ENCODE results near the gene AAGAB. TPM values are rescaled to one million over a fixed set of nuclear protein-coding genes. Genes with fewer than 3 reads are reported as not detected.

AAGAB gene
- total RNA-seq, 2 experiments from 2014 or later, result 14.2 to 15.6 TPM

GRCh38 chr15:67166280-67167009, 88.0 kb downstream of the AAGAB start:
- H3K4me1 ChIP-seq (ENCODE audit: insufficient read depth, low read length), result peaks cover 11% of the 10 kb centered on the region
- DNase-seq (no peak), ATAC-seq (ENCODE audit: poor library complexity) (no peak)
- TF ChIP-seq, protein P1, sequence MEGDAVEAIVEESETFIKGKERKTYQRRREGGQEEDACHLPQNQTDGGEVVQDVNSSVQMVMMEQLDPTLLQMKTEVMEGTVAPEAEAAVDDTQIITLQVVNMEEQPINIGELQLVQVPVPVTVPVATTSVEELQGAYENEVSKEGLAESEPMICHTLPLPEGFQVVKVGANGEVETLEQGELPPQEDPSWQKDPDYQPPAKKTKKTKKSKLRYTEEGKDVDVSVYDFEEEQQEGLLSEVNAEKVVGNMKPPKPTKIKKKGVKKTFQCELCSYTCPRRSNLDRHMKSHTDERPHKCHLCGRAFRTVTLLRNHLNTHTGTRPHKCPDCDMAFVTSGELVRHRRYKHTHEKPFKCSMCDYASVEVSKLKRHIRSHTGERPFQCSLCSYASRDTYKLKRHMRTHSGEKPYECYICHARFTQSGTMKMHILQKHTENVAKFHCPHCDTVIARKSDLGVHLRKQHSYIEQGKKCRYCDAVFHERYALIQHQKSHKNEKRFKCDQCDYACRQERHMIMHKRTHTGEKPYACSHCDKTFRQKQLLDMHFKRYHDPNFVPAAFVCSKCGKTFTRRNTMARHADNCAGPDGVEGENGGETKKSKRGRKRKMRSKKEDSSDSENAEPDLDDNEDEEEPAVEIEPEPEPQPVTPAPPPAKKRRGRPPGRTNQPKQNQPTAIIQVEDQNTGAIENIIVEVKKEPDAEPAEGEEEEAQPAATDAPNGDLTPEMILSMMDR (IDR thresholded peaks at IDR 0.05), result no peak
- Mint-ChIP-seq H3K27ac (no peak overlapping the region), H3K4me1 (ENCODE audit: low read depth) (peaks cover 13% of the 10 kb centered on the region), H3K4me3 (no peak overlapping the region), H3K36me3 (ENCODE audit: low read depth) (peaks cover 76% of the 10 kb centered on the region), H3K9me3 (no peaks in the 10 kb centered on the region), H3K27me3 (no peaks in the 10 kb centered on the region)
- H3K27ac ChIP-seq (ENCODE audit: low read depth in 1 of 2, low read length in 2 of 2), result no peak overlapping the region
- intact Hi-C loops (cut with DNase I, micrococcal nuclease), result no loop called here
- ChIA-PET CTCF (no interaction called here), POLR2A (interaction anchor here (0.6 kb wide), 1 partner anchor 85 kb away, joined by 3 read pairs; no protein-coding TSS in a partner anchor)
- peaks cover 71% of the 10 kb centered on the region for H3K36me3 ChIP-seq (ENCODE audit: insufficient read depth, low read length)
- no peaks in the 10 kb centered on the region for H3K27me3 ChIP-seq (ENCODE audit: control insufficient read depth in 1 of 2, insufficient read depth in 2 of 2, low read length in 2 of 2)
- H3K4me3 ChIP-seq (ENCODE audit: low read length), result no peak overlapping the region
- no peaks in the 10 kb centered on the region for H3K9me3 ChIP-seq (ENCODE audit: control insufficient read depth in 1 of 2, insufficient read depth in 1 of 2, low read length in 2 of 2)

- ATAC-seq (ENCODE audit: poor library complexity) (no peak), DNase-seq (no peak)
- H3K4me1 ChIP-seq (ENCODE audit: insufficient read depth, low read length), result peaks cover 11% of the 10 kb centered on the region
- no peak overlapping the region for H3K27ac ChIP-seq (ENCODE audit: low read depth in 1 of 2, low read length in 2 of 2)
- Mint-ChIP-seq H3K4me3 (no peak overlapping the region), H3K4me1 (ENCODE audit: low read depth) (peaks cover 19% of the 10 kb centered on the region), H3K27ac (no peak overlapping the region), H3K27me3 (no peaks in the 10 kb centered on the region), H3K9me3 (no peaks in the 10 kb centered on the region), H3K36me3 (ENCODE audit: low read depth) (peaks cover 70% of the 10 kb centered on the region)
- no peaks in the 10 kb centered on the region for H3K9me3 ChIP-seq (ENCODE audit: control insufficient read depth in 1 of 2, insufficient read depth in 1 of 2, low read length in 2 of 2)
- H3K36me3 ChIP-seq (ENCODE audit: insufficient read depth, low read length), result peaks cover 63% of the 10 kb centered on the region
- ChIA-PET POLR2A (no interaction called here), CTCF (no interaction called here)
- H3K27me3 ChIP-seq (ENCODE audit: control insufficient read depth in 1 of 2, insufficient read depth in 2 of 2, low read length in 2 of 2), result no peaks in the 10 kb centered on the region
- intact Hi-C loops (cut with DNase I, micrococcal nuclease), result no loop called here
- TF ChIP-seq, protein P1 (IDR thresholded peaks at IDR 0.05), result no peak
- H3K4me3 ChIP-seq (ENCODE audit: low read length), result no peak overlapping the region
These were observed 88.9 kb downstream of the AAGAB start for GRCh38 chr15:67165254-67166253.

DNA sequence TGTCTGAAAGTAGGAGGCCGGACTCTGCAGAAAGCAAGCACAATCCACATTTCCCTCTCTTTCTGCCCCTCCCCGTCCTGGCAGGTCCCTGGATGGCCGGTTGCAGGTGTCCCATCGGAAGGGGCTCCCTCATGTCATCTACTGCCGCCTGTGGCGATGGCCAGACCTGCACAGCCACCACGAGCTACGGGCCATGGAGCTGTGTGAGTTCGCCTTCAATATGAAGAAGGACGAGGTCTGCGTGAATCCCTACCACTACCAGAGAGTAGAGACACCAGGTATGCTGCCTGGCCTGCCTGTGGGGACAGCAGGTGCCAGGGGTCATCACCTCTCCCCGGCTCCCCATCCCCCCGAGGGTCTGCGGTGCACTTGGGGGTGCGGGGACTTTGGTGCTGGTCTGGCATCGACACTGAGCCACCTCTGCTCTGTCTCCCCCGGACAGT, 89.6 kb downstream of the AAGAB start:
- Mint-ChIP-seq H3K36me3 (ENCODE audit: low read depth) (peaks cover 62% of the 10 kb centered on the region), H3K4me3 (no peak overlapping the region), H3K27me3 (no peaks in the 10 kb centered on the region), H3K4me1 (ENCODE audit: low read depth) (peaks cover 25% of the 10 kb centered on the region), H3K9me3 (no peaks in the 10 kb centered on the region), H3K27ac (no peak overlapping the region)
- ChIA-PET CTCF (no interaction called here), POLR2A (no interaction called here)
- intact Hi-C loops (cut with DNase I, micrococcal nuclease), result no loop called here
- ATAC-seq (ENCODE audit: poor library complexity), result no peak
- peaks cover 11% of the 10 kb centered on the region for H3K4me1 ChIP-seq (ENCODE audit: insufficient read depth, low read length)
- TF ChIP-seq, protein P1 (IDR thresholded peaks at IDR 0.05), result no peak
- no peak overlapping the region for H3K27ac ChIP-seq (ENCODE audit: low read depth in 1 of 2, low read length in 2 of 2)
- no peaks in the 10 kb centered on the region for H3K9me3 ChIP-seq (ENCODE audit: control insufficient read depth in 1 of 2, insufficient read depth in 1 of 2, low read length in 2 of 2)
- H3K36me3 ChIP-seq (ENCODE audit: insufficient read depth, low read length), result peaks cover 56% of the 10 kb centered on the region
- H3K4me3 ChIP-seq (ENCODE audit: low read length), result no peak overlapping the region
- H3K27me3 ChIP-seq (ENCODE audit: control insufficient read depth in 1 of 2, insufficient read depth in 2 of 2, low read length in 2 of 2), result no peaks in the 10 kb centered on the region
- DNase-seq, result no peak

Measured in CD4-positive, alpha-beta T cell (primary cell).